Islet of Langerhans (tissue), 1 donor: ENCODE results near the gene ZSWIM8.
"Not testable (repeated sequence)": the region's sequence is repeated elsewhere in the genome, so short reads cannot be mapped to it uniquely, and the experiment has no call there.

Experiments
- FAIRE-seq: peaks from one replicate; lab custom pipeline; 2011; peaks lifted over from hg19 to GRCh38; lab: Jason Lieb, UNC

Gene ZSWIM8, protein sequence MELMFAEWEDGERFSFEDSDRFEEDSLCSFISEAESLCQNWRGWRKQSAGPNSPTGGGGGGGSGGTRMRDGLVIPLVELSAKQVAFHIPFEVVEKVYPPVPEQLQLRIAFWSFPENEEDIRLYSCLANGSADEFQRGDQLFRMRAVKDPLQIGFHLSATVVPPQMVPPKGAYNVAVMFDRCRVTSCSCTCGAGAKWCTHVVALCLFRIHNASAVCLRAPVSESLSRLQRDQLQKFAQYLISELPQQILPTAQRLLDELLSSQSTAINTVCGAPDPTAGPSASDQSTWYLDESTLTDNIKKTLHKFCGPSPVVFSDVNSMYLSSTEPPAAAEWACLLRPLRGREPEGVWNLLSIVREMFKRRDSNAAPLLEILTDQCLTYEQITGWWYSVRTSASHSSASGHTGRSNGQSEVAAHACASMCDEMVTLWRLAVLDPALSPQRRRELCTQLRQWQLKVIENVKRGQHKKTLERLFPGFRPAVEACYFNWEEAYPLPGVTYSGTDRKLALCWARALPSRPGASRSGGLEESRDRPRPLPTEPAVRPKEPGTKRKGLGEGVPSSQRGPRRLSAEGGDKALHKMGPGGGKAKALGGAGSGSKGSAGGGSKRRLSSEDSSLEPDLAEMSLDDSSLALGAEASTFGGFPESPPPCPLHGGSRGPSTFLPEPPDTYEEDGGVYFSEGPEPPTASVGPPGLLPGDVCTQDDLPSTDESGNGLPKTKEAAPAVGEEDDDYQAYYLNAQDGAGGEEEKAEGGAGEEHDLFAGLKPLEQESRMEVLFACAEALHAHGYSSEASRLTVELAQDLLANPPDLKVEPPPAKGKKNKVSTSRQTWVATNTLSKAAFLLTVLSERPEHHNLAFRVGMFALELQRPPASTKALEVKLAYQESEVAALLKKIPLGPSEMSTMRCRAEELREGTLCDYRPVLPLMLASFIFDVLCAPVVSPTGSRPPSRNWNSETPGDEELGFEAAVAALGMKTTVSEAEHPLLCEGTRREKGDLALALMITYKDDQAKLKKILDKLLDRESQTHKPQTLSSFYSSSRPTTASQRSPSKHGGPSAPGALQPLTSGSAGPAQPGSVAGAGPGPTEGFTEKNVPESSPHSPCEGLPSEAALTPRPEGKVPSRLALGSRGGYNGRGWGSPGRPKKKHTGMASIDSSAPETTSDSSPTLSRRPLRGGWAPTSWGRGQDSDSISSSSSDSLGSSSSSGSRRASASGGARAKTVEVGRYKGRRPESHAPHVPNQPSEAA (N-terminal part only)

GRCh38 chr10:73785211-73785720, at the start of gene ZSWIM8:
TSS of gene ZSWIM8 (plus strand) at chr10:73785606. CDS start at chr10:73785879, 273 bp downstream.
- peak; percentile 82 for FAIRE-seq

- FAIRE-seq, result not testable (repeated sequence)
Measured at GRCh38 chr10:73740501-73741254, 44.7 kb upstream of the ZSWIM8 start.

DNA sequence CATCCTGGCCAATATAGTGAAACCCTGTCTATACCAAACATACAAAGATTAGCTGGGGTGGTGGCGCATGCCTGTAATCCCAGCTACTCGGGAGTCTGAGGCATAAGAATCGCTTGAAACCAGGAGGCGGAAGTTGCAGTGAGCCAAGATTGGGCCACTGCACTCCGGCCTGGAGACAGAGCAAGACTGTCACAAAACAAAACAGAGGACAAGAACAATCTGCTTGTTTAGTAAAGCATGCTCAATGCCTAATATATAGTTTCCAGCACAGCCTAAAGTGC, 43.0 kb upstream of the ZSWIM8 start:
- FAIRE-seq, result no peak

GRCh38 chr10:73743327-73743904, 42.0 kb upstream of the ZSWIM8 start:
- FAIRE-seq, result peak; percentile 60

DNA sequence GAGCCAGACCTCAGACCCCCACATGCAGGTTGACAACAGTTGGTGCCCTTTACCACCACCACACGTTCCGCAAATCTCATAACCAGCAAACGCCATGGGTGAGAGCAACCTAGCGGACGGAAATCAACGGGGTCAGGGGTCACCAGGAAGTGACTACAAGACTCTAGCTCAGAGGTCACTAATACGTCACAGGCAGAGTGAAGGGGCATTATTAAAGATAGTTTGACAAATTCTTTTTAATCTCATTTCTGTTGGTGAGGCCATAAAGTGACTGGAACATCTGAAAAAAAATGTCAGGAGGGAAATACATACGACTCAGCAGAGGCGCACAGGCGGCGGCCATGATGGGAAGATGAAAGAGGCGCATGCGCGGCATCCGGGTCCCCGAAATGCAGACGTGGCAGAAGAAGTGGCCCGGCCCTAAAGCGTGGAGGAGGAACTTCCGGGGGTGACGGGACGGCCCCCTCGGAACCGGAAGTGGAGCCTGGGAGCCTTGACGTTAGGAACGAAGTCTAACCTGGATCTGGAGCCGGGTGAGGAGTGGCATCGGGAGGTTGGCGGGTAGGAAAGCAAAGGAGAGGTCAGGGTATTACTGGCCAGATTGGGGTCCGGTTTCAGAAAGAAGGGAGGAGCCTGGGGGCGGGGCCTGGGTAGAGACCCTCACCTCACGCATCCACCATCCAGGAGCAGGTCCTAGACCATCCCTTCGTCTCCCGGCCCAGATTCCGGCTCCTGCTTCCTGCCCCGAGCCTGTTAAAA, 41.3 kb upstream of the ZSWIM8 start, which contains the start of gene SEC24C:
SEC24C (plus strand) TSS at position 468 of the 759 bp plus-strand sequence. CDS start 2,461 bp downstream, outside the sequence.
- FAIRE-seq, result peak; percentile 87

DNA sequence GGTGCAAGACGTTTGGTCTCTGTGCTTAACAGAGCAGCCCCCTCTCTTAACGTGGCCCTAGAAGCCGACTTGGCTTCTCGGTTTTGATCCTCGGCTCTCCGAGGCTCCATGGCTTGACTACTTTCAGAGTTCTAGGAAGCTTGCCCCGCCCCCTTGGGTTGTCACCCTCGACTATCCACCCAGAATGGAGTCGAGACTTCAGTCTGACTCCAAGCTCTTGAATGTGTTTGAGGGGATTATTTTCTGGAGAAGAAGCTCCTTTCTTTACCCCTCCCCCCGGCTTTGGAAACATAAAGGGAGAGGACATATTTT, 40.8 kb upstream of the ZSWIM8 start:
- no peak for FAIRE-seq

- FAIRE-seq, result no peak
Measured at GRCh38 chr10:73746721-73747120, 38.7 kb upstream of the ZSWIM8 start.

GRCh38 chr10:73750819-73751218, 34.6 kb upstream of the ZSWIM8 start:
- FAIRE-seq, result no peak

GRCh38 chr10:73756183-73756582, 29.2 kb upstream of the ZSWIM8 start:
- FAIRE-seq, result no peak

GRCh38 chr10:73758704-73759511, 26.5 kb upstream of the ZSWIM8 start:
- FAIRE-seq, result no peak

GRCh38 chr10:73759512-73760115, 25.8 kb upstream of the ZSWIM8 start:
- FAIRE-seq, result no peak

DNA sequence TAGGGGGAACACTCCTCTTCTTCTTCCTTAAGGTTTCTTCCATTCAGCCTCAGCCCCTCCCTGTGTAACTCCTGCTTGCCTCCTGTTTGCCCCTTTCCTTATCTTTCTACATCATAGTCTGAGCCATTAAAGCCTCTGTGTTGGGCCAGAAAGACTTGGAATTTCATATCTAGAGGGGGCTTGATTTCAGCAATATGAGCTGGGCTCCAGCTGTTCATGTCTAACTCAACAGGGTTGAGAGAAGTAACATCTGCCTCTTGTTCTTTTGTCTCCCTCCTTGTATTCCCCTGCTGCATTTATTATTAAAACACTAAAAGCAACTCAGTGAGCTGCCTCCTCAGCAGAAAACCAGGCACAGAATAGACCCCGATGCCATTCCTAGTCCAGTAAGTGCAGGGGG, 23.6 kb upstream of the ZSWIM8 start:
- no peak for FAIRE-seq

GRCh38 chr10:73762915-73763314, 22.5 kb upstream of the ZSWIM8 start:
- FAIRE-seq, result no peak

- FAIRE-seq, result no peak
Measured at GRCh38 chr10:73763343-73763742, 22.1 kb upstream of the ZSWIM8 start.

DNA sequence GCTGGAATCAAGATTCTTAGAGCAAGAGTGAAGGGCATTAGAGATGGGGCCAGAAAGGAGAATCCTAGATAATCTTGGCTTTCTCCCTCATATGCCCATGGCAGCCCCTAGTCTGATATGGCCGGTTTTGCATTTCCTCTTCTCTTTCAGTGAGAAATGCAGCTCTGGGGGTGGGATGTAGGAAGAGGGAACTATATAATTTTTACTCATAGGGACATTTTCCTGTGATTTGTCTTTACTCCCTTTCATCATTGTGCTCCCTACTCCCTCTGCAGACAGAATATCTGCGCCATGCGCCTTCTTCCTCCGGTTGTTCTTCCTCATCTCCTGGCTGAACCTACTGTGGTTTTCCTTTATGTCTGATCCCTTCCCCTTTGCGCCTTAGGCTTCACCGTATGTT, 20.3 kb upstream of the ZSWIM8 start:
- no peak for FAIRE-seq

GRCh38 chr10:73768881-73769280, 16.5 kb upstream of the ZSWIM8 start:
- FAIRE-seq, result no peak

DNA sequence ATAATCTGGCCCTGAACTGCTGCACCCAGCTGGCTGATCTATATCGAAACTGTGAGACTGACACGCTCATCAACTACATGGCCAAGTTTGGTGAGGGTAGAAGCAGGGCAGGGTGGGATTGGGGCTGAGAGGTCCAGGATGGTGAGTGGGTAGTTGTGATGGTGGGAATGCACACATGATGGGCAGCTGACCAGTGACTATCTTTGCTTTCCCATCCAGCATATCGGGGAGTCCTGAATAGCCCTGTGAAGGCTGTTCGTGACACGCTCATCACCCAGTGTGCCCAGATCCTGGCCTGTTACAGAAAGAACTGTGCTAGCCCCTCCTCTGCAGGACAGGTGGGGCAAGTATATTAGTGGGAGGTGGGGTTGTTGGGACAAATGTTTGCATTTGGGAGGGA, 16.0 kb upstream of the ZSWIM8 start:
- no peak for FAIRE-seq

GRCh38 chr10:73771722-73772280, 13.6 kb upstream of the ZSWIM8 start:
- no peak for FAIRE-seq
